Measurements from ENCODE around the gene BCL7C. TPM values are rescaled to one million over a fixed set of nuclear protein-coding genes. Genes with fewer than 3 reads are reported as not detected.

The BCL7C gene
- total RNA-seq, 2 experiments from 2014 or later = 17.8 to 19.1 TPM

GRCh38 chr16:30937692-30938091 is 43.8 kb upstream of the BCL7C start:
- intact Hi-C loops (cut with DNase I, micrococcal nuclease) = no loop called here
- Mint-ChIP-seq H3K36me3 (ENCODE audit: low read depth) (peaks cover 4% of the 10 kb centered on the region), H3K27ac (no peak overlapping the region), H3K4me3 (no peak overlapping the region), H3K9me3 (no peaks in the 10 kb centered on the region), H3K4me1 (ENCODE audit: low read depth) (peaks cover 29% of the 10 kb centered on the region), H3K27me3 (no peaks in the 10 kb centered on the region)
- CTCF ChIA-PET = no interaction called here
- Histone ChIP-seq H3K4me1 (ENCODE audit: insufficient read depth, low read length) (peaks cover 22% of the 10 kb centered on the region), H3K27me3 (ENCODE audit: control insufficient read depth in 1 of 2, insufficient read depth in 2 of 2, low read length in 2 of 2) (no peaks in the 10 kb centered on the region), H3K36me3 (ENCODE audit: insufficient read depth, low read length) (no peaks in the 10 kb centered on the region), H3K27ac (ENCODE audit: low read depth in 1 of 2, low read length in 2 of 2) (no peak overlapping the region), H3K9me3 (ENCODE audit: control insufficient read depth in 1 of 2, insufficient read depth in 1 of 2, low read length in 2 of 2) (no peaks in the 10 kb centered on the region), H3K4me3 (ENCODE audit: low read length) (no peak overlapping the region)
- no peak for DNase-seq
- ATAC-seq (ENCODE audit: poor library complexity) = no peak
- TF ChIP-seq CTCF (IDR thresholded peaks at IDR 0.05) = no peak
- POLR2A ChIA-PET = interaction anchor here (1.3 kb wide), 1 partner anchor 12 kb away, joined by 3 read pairs; no protein-coding TSS in a partner anchor

DNA sequence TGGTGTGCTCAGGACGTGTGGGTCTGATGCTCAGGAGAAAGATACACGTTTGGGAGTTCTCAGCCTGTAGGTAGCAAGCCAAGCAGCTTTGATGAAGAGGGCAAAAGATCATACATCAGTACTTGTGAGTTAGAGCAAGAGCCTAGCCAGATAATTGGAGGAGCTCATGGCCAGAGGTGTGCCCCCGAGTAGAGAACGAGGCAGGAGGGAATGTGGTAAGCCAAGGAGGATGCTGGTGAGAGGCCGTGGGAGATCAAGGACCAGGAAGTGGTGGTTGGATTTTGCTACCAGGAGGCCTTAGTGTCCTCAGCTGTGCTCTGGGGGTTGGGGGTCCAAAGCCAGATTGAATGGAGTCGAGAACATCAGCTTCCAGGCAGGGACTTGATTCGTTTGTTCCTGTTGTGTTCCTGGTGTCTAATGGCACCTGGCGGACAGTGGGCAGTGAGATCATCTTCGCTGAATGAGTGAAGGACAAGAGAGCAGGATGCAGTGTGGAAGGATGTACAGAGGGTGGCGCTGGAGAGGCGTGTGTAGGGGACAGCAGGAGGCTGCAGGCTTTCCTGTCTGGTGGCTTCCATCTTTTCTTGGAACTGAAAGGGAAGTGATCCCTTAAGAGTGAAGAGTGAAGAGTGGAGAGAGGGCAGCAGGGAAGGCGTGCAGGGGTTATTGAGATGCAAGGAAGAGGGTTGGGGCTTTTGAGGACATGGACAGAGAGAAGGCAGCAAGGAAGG is 41.1 kb upstream of the BCL7C start:
- POLR2A ChIA-PET = no interaction called here
- H3K36me3 ChIP-seq (ENCODE audit: insufficient read depth, low read length) = peaks cover 10% of the 10 kb centered on the region
- H3K4me3 ChIP-seq (ENCODE audit: low read length) = no peak overlapping the region
- no peak overlapping the region for H3K27ac ChIP-seq (ENCODE audit: low read depth in 1 of 2, low read length in 2 of 2)
- CTCF ChIA-PET = no interaction called here
- intact Hi-C loops (cut with DNase I, micrococcal nuclease) = no loop called here
- H3K36me3 Mint-ChIP-seq (ENCODE audit: low read depth) = peaks cover 20% of the 10 kb centered on the region
- DNase-seq = peak in 4 of 14 experiments; percentile 24 to 61 (median 50)
- peak; percentile 76 for ATAC-seq (ENCODE audit: poor library complexity)
- no peaks in the 10 kb centered on the region for H3K9me3 Mint-ChIP-seq
- H3K4me1 ChIP-seq (ENCODE audit: insufficient read depth, low read length) = peaks cover 8% of the 10 kb centered on the region
- no peaks in the 10 kb centered on the region for H3K27me3 ChIP-seq (ENCODE audit: control insufficient read depth in 1 of 2, insufficient read depth in 2 of 2, low read length in 2 of 2)
- peaks cover 20% of the 10 kb centered on the region for H3K4me1 Mint-ChIP-seq (ENCODE audit: low read depth)
- H3K9me3 ChIP-seq (ENCODE audit: control insufficient read depth in 1 of 2, insufficient read depth in 1 of 2, low read length in 2 of 2) = no peaks in the 10 kb centered on the region
- peak overlapping the region; percentile 8 for H3K27ac Mint-ChIP-seq
- no peak overlapping the region for H3K4me3 Mint-ChIP-seq
- no peak for TF ChIP-seq CTCF (IDR thresholded peaks at IDR 0.05)
- H3K27me3 Mint-ChIP-seq = no peaks in the 10 kb centered on the region

DNA sequence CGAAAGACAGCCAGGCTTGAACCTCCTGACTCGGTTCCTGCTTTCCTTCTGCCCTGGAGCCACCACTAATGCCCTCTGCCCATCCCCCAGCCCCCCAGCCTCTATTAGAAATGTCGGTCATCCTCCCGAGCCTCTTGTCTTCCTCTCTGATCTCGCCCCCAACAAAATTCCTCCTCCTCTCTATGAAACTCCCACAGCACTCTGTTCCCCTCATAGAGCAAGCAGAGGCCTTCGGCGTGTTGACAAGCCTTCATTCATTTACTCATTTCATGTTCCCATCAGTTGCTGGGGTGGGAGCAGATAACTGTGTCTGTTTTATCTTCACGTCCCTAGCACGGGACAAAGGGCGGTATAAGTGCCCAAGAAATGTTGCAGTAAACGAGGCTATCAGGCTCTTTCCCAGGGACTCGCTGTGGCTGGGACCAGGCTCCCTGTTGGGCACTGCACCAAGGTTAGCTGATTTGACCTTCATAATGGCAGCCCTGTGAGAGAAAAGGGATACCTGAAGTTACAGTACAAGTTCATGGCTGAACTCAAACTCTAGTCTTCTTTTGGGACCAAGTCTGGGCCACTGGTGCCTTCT is 37.3 kb upstream of the BCL7C start:
- Histone ChIP-seq H3K9me3 (ENCODE audit: control insufficient read depth in 1 of 2, insufficient read depth in 1 of 2, low read length in 2 of 2) (no peaks in the 10 kb centered on the region), H3K4me1 (ENCODE audit: insufficient read depth, low read length) (peaks cover 13% of the 10 kb centered on the region), H3K36me3 (ENCODE audit: insufficient read depth, low read length) (peaks cover 13% of the 10 kb centered on the region), H3K27me3 (ENCODE audit: control insufficient read depth in 1 of 2, insufficient read depth in 2 of 2, low read length in 2 of 2) (no peaks in the 10 kb centered on the region), H3K27ac (ENCODE audit: low read depth in 1 of 2, low read length in 2 of 2) (no peak overlapping the region), H3K4me3 (ENCODE audit: low read length) (no peak overlapping the region)
- Mint-ChIP-seq H3K27me3 (no peaks in the 10 kb centered on the region), H3K9me3 (no peaks in the 10 kb centered on the region), H3K27ac (no peak overlapping the region), H3K36me3 (ENCODE audit: low read depth) (peaks cover 20% of the 10 kb centered on the region), H3K4me3 (no peak overlapping the region), H3K4me1 (ENCODE audit: low read depth) (peaks cover 11% of the 10 kb centered on the region)
- POLR2A ChIA-PET = no interaction called here
- DNase-seq (no peak), ATAC-seq (ENCODE audit: poor library complexity) (no peak)
- intact Hi-C loops (cut with DNase I, micrococcal nuclease) = no loop called here
- TF ChIP-seq CTCF (IDR thresholded peaks at IDR 0.05) = no peak
- CTCF ChIA-PET = interaction anchor here (1.7 kb wide), 1 partner anchor 10 kb away, joined by 4 read pairs; no protein-coding TSS in a partner anchor
